Hepatic stellate cell (primary cell): Measurements from ENCODE around the gene RAP1GAP.
"Not testable (repeated sequence)": the region's sequence is repeated elsewhere in the genome, so short reads cannot be mapped to it uniquely, and the experiment has no call there.

Source experiments
- DNase-seq: peaks from one replicate; pipeline ENCODE4 v3.0.0; 2011; ENCODE audit warnings: low spot score

RAP1GAP gene

DNA sequence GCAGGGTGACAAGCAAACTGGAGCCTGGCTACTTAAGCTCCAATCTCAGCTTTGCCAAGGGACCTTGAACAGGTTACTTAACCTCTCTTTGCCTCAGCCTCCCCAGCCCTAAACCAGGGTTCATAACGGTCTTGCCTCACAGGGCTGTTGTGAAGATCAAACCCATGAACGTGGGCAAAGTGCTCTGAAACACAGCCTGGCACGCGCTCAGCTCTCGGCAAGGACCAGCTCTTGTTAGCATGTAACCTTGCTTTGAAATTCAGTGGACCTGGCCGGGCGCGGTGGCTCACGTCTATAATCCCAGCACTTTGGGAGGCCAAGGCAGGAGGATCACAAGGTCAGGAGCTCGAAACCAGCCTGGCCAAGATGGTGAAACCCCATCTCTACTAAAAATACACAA is 24.8 kb downstream of the RAP1GAP start:
- no peak for DNase-seq

DNA sequence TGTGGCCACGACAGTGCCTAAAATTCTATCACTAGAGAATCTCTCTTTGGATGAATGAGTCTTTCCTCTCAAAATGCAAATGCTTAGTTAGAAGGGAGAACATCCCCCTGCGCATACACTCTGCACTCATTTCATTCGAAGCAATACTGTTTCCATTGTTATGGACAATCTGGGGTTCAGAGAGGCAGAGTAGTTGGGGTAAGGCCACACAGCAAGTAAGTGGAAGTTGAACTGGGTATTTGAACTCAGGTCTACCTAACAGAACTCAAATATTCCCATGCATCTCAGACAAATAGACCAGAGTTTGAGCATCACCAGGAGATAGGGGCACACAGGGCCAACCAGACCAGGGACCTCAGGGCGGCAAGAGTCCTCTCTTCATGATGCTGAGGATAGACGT is 25.5 kb downstream of the RAP1GAP start:
- DNase-seq: no peak

DNA sequence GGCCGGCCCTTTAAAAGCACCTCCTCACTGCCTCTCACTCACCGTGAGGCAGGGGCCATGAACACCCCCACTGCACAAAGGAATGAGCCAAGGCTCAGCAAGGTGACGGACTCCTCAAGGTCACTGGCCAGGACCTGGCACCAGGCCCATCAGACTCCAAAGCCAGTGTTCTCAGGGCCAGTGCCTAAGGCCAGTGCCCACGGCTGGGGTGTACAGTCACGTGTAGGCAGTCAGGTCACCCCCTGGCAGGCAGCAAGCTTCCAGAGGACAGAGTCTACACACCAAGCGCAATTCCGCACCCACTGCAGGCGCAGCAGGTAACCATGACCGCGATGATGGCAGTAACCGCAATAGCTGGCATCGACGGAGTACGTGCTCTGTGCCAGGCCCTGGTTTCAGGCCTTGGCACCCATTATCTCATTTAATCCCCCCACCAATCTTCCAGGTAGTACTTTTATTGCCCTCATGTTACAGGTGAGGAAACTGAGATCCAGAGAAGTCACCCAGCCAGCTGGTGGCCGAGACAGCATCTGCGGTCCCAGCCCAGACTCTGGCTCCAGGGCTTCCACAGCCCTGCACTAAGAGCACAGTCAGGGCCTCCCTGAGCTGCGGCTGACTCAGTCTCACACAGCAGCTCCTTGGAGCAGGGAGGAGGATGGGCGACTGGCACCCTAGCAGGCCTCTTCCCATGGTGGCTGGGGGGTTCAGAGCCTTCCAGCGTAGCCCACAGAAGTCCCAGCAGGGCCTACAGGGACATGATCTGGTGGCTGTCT is 27.0 kb downstream of the RAP1GAP start:
- no peak for DNase-seq

DNA sequence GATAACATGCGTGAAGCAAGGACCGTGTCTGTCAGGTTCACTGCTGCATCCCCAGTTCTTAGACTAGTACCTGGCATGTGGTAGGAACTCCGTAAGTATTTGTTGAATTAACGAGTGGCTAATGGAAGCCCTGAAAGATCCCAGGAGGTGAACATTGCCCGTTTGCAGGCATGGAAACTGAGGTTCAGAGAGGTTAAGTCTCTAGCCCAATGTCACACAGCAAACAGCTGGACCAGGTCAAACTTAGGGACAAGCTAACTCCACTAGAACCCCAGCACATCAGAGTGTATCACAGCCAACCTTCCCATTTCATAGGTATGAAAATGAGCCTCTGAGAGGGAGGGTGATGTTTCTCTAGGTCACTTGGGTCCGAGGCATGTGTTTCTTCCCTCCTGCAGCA is 27.6 kb downstream of the RAP1GAP start:
- no peak for DNase-seq

DNA sequence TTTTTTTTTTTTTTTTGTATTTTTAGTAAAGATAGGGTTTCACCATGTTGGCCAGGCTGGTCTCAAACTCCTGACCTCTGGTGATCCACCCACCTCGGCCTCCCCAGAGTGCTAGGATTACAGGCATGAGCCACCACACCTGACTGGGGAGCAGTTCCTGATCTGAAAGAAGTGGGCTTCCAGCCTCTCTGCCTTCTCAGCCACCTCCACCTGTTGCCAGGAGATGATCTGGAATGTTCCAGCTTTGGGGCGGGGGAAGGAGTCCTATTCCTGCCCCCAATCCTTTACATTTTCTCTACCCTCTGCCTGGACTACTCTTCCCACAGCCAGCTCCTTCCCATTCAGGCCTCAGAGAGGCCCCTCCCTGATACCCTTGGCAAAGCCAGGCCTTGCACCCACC is 28.1 kb downstream of the RAP1GAP start:
- no peak for DNase-seq

DNA sequence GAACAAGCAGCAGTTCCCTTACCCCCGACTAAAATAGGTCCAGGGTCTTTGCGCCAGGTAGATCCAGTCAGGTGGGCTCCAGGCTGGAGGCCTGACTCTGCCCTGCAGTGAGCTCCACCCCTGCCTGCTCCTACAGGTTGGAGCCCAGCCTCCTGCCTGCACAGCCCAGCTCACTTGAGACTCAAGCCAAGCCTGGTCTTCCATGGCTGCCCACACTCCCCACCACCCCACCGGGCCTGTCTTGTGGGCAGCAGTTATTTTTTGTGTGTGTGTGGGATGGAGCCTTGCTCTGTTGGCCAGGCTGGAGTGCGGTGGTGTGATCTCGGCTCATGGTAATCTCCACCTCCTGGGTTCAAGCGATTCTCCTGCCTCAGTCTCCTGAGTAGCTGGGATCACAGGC is 28.5 kb downstream of the RAP1GAP start:
- DNase-seq: no peak

DNA sequence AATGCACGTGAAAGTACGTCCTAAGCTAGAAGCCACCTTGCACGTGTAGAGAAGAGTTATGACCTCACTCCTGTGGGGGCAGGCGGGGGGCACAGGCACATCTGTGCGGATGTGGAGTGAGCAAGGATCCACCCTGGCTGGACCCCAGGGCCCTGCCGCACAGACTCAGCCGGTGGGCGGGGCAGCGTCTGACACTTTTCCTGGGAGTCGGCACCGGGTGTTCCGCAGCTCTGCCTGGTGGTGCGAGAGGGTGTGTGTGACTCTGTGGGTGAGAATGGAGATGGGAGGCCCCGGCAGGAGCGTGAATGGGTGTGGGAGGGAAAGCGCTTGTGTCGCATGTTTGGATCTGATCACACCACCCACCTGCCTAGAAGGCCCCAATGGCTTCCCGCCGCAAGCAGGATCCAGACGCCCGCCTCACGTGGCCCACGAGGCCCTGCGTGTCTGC is 29.5 kb downstream of the RAP1GAP start:
- no peak for DNase-seq

DNA sequence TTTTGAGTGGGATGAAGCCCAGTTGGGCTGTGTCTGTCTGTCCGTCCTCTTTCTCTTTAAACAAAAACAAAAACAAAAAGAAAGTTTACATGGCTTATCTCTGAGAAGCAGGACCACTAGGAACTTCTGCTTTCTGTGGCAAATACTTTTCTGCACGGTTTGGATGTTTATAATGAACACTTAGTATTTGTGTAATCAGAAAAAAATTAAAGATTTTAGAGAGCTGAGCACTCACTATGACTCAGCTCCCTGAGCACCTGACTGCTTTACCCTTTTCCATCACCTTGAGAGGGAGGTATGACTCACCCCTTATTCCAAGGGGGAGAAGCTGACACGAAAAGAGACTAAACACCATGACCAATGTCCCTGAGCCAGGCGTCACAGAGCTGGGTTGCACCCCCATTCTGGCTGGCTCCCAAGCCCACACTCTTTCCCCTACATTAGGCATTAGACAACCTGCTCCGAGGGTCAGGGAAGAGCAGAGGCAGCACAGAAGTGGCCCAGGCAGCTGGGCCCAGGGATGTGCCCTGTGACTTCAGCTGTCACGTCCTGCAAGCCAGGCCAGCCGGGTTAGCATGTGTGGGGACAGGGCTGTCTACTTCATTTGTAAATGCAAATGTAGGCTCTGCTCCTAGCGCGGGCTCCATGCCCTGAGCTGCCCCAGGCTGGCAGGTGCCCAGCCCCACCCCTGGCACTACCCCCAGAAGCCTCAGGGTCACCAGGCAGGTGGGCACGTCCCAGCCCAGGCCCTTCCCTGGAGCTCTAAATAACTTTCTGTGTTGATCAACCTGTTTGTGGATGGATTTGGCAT is 30.4 kb downstream of the RAP1GAP start:
- DNase-seq: no peak

DNA sequence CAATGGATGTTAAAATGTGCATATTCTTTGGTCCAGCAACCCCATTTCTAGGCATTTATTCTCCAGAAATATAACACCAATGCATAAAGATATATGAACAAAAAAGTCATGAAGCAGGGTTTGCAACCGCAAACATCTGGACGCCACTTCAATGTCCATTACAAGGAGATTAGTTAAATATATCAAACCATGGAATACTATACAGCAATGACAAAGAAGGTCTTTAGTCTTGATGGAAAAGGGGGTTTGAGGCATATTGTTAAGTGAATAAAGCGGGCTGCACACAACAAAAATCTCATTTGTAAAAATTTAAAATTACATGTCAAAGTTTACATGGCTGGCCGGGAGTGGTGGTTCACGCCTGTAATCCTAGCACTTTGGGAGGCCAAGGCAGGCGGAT is 31.6 kb downstream of the RAP1GAP start:
- no peak for DNase-seq

DNA sequence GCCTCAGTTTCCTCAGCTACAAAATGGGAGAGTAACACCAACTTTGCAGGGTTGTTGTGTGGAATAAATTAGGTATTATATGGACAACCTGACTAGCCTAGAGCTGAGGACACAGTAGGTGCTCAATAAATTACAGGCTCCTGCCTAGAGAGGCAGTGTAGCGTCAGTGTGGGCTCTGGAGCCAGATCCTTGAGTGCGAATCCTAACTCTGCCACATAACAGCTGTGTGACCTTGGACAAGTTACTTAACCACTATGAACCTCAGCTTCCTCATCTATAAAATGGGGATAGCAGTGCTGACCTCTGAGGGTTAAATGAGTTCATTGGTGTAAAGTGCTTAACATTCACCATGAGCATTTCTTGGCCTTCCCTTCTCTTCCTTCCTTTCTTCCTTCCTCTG is 33.1 kb downstream of the RAP1GAP start:
- DNase-seq: no peak

DNA sequence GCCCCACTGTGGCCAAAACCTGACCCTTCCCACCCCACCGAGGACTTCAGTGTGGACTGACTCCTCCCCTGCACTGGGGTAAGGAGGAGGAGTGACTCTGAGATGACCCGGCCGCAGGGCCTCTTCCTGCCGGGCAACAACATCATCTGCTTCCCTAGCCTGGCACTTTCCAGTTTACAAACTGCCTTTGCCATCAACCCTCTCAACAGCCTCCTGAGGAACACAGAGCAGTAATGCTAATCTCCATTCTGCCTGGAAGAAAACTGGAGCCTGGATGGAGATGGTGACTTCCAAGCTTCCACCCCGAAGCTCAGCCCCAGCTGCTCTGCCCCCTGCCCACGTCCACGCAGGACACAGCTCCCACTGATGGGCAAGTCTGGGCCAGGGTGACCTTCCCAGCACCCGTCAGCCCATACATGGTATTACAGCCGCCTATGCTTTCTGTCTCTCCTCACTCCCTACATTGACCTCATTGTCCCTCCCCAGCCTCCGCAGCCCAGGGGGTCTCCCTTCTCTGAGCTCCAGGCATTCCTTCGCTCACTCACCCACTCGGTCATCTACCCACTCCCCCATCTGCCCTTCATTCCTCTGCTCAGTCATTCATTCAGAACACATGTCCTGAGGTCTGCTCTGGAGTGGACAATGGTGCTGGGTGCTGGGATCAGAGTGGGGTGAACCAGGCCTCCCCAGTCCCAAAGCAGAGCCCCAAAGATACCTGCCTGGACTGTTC is 34.2 kb downstream of the RAP1GAP start:
- no peak for DNase-seq

DNA sequence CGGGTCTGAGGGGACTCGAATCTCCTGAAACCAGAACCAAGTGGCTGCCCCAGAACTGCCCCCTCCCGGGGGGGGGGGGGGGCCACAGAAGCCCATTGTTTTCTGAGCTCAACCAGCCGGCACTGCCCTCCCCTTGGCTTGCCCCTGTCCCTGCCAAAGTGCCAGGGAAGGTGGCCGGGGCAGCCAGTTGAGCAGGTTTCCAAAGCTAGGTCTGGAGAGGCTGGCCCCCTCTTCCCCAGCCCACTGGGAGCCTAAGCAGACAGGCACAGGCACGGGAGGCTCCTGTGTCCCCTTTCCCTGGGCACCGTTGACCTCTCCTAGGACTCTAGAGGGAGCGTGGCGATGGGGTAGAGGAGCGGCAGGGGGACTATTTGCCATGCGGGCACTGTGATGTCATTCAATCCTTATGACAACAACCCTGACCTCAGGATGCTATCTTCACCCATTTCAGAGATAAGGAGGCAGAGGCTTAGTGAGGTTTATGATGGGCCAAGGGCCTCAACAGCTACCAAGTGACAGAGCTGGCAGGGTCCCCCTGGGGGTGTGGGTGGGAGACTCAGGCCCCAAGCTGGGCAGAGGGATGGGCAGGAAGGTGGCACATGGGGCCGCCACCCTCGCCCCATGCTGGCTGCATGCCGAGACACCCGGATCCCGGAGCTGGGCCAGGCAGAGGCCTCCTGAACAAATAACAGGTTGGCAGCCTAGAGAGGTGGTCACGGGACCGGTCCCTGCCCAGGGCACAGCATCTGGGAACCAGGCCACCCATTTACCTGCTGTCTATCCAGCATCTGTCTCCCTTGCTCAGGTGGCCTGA is 35.0 kb downstream of the RAP1GAP start:
- DNase-seq: no peak

DNA sequence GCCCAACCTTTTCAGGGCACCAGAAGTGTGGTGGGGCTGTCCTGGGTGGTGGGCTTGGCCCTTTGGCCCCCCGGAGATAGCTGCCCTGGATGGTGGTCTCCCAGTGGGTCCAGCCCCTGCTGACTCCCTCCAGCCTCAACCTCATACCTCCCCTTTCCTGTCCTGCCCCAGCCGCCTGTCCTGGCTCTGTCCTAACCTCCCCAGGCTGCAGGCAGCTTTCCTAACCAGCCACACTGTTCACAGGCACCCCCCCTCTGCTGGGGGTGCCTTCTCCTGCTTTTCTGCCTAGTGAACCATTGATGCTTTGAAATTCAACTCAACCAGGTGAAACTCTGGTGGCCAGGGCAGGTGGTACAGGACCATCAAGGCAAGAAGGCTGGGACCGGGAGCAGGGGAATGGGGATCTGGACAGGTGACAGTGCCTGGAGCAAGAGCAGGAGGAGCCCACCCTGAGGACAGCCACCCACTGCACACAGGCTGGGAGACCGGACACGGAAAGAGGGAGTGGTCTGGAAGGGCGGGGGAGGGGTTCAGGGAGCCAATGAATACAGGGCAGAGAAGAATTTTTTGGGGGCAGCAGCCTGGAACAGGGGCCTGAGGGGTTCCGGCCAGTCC is 35.9 kb downstream of the RAP1GAP start:
- no peak for DNase-seq

DNA sequence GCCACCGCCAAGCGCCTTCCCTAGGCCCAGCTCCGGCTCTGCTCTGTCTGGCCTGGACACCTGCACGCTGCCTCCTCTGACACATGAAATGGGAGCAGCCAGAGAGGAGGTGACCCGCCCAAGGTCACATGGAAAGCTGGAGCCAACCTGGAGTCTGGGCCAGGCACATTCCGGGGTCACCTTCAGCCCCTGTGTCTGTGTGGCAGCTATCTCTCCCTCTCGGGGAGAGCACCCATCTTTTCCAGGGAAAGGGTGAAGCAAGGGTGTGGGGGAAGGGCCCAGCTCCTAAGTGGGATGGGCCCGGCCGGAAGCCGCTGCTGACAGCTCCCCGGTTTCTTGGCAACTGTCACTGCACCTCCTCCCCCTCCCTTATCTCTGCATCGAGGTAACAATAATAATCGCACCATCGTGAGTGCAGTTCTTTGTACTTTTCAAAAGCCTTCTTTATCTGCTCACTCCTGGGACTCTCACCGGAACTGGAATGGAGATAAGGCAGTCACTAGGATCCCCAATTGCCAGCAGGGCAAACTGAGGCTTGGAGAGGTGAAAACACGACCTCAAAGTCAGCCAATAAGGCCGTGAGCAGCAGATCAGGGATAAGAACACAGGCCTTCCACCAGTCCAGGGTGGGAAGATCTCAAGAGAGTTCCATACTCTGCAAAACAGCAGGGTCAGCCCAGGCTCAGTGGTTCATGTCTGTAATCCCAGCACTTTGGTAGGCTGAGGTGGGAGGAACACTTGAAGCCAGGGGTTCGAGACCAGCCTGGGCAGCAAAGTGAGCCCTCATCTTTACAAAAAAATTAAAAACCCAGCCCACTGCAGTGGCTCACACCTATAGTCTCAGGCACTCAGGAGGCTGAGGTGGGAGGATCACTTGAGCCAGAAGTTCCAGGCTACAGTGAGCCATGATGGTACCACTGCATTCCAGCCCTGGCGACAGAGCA is 36.9 kb downstream of the RAP1GAP start:
- no peak for DNase-seq

DNA sequence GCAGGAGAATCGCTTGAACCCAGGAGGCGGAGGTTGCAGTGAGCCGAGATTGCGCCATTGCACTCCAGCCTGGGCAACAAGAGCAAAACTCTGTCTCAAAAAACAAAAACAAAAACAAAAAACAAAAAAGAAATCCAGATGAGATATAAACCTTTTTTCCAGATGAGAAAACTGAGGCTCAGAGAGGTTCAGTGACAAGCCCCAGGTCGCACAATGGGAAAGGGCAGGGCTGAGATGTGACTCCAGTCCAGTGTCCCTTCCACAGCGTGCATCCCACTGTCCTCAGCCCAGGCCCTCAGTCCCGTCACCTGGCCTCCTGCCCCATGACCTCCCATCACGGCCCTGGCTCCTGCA is 37.6 kb downstream of the RAP1GAP start:
- not testable (repeated sequence) for DNase-seq

DNA sequence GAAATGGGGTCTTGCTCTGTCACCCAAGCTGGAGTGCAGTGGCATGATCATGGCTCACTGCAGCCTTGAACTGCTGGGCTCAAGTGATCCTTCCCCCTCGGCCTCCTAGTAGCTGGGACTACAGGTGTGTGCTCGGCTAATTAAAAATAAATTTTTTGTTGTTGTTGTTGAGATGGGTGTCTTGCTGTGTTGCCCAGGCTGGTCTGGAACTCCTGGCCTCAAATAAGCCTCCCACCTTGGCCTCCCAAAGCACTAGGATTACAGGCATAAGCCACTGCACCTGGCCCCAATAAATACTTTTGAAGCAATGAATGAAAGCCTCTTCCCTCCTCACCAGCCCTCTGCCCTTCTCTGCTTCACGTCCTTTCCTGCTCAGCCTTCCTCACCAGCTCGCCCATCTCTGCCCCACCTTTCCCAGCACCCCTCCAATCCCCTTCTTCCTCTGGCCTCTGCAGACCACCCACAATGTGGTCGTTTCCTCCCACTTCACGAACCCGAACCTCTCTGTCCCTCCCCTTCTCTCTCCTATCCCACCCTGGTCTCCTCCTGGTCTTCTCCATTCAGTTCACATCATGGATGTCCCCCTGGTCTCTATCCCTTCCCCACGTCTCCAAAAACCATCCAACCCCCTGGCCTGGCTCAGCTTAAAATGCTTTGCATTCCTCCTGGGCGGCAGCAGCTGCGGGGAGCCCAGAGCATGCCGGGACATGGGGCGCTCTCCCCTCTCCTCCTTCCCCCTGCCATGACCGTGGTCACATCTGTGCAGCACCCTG is 38.4 kb downstream of the RAP1GAP start:
- DNase-seq: no peak

DNA sequence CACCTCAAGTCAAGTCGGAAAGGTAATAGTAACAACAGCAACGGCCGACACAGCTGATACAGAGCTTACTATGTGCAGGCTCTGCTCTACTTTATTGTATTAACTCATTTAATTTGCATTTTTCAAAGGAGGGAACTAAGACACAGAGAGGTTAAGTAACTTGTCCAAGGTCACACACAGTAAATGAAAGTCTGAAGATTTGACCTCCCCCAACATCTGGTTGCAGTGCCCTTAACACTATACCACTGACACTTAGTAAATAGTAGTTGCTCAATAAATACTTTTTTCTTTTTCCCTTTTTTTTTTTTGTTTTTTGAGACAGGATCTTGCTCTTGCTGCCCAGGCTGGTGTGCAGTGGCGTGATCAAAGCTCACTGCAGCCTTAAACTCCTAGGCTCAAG is 39.2 kb downstream of the RAP1GAP start:
- no peak for DNase-seq

DNA sequence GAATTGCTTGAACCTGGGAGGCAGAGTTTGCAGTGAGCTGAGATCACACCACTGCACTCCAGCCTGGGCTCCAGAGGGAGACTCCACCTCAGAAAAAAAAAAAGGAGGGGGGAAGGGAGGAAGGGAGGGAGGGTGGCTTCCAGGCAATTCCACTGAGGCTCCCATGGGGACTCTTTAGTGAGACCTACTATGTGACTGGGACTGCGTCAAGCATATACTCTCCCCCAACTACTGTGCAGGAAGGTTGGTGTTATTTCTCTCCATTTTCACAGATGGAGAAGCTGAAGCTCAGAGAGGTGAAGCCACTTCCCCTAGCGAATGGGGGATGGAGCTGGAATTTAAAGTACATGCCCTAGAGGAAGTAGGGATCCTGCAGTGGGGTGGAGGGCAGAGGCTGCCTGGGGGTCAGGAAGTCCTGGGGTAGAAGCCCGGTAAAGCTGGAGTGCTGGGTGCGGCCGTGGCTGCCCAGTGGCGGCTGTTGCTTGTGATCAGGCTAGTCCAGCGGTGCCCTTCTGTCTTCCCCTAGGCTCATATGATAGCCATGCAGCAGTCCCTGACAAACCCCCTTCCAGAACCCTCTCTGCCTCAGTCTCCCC is 40.3 kb downstream of the RAP1GAP start:
- no peak for DNase-seq

DNA sequence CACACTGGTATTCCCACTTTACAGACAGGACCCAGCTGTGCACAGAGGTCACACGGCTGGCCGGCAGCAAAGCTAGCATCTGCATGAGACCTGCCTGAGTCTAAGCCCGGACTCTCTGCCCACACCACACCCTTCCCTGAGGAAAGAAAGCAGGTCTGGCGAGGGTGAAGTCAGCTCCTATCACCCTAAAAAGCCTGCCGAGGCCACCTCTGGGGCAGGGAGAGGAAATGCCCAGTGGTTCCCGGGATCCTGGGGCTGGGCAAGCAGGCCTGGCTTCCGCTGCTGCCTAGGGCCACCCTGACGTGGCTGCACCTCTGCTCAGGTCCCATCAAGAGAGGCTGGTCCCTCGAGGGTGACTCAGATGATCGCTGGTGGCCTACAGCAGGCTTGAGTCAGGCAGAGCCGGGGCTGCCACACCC is 42.2 kb downstream of the RAP1GAP start:
- DNase-seq: no peak
